ENCODE data around the gene POGZ. TPM values are rescaled to one million over a fixed set of nuclear protein-coding genes. Genes with fewer than 3 reads are reported as not detected.
A peak's percentile ranks its signal among the peaks of the same experiment; 100 is the strongest.
"Not testable (repeated sequence)": the region's sequence is repeated elsewhere in the genome, so short reads cannot be mapped to it uniquely, and the experiment has no call there.

Gene POGZ
- total RNA-seq, 1 donor from 2014 or later, result 145 TPM

GRCh38 chr1:151399324-151400171 lies 59.7 kb downstream of the POGZ start, which contains the start of gene PSMB4:
PSMB4 (plus strand) TSS chr1:151399573; CDS start chr1:151399588, 15 bp downstream.
- peak; percentile 63 for DNase-seq (ENCODE audit: low read depth, low spot score)
- Mint-ChIP-seq H3K27me3 (ENCODE audit: low read depth) (peaks cover 3% of the 10 kb centered on the region), H3K27ac (ENCODE audit: unreplicated experiment) (peak within 1 kb of the TSS; percentile 97), H3K9me3 (peaks cover 2% of the 10 kb centered on the region), H3K36me3 (ENCODE audit: low read depth) (peaks cover 14% of the 10 kb centered on the region), H3K4me1 (peaks cover 24% of the 10 kb centered on the region), H3K4me3 (peak within 1 kb of the TSS; percentile 90)
- peak; percentile 41 for TF ChIP-seq CTCF (conservative IDR thresholded peaks at IDR 0.05)

DNA sequence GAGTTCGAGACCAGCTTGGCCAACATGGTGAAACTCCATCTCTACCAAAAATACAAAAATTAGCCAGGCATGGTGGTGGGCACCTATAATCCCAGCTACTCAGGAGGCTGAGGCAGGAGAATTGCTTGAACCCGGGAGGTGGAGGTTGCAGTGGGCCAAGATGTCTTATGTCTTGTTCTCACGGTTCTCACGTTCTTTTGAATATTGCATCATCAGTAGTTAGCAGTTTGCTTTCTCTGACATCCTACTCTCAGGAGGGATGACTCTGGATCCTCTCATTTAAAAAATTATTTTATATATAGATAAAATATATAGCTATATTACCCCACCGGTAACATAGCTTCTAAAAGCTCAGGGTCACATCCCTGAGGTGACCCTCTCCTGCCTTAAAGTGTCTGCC lies 63.0 kb downstream of the POGZ start:
- not testable (repeated sequence) for DNase-seq (ENCODE audit: low read depth, low spot score); H3K36me3 Mint-ChIP-seq (ENCODE audit: low read depth); H3K27ac Mint-ChIP-seq (ENCODE audit: unreplicated experiment); H3K27me3 Mint-ChIP-seq (ENCODE audit: low read depth); H3K9me3 Mint-ChIP-seq
- H3K4me1 Mint-ChIP-seq, result peaks cover 20% of the 10 kb centered on the region
- H3K4me3 Mint-ChIP-seq, result peak overlapping the region; percentile 67

DNA sequence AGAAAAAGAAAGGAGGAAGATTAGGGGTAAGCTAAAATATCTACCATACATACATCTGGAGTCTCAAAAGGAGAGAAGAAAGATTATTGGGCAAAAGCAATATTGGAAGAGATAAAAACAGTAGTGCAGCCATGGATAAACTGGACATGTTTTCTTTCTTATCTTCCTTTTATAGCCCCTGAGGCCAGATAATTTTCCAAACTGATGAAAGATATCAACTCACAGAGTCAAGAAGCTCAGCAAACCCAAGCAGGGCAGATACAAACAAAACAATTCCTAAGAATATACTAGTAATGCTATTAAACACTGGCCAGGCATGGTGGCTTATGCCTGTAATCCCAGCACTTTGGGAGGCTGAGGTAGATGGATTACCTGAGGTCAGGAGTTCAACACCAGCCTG lies 65.7 kb downstream of the POGZ start:
- Mint-ChIP-seq H3K36me3 (ENCODE audit: low read depth) (no peaks in the 10 kb centered on the region), H3K4me1 (no peaks in the 10 kb centered on the region), H3K27me3 (ENCODE audit: low read depth) (peaks cover 6% of the 10 kb centered on the region), H3K4me3 (no peak overlapping the region), H3K9me3 (no peaks in the 10 kb centered on the region), H3K27ac (ENCODE audit: unreplicated experiment) (no peak overlapping the region)
- no peak for TF ChIP-seq CTCF (conservative IDR thresholded peaks at IDR 0.05)
- no peak for DNase-seq (ENCODE audit: low read depth, low spot score)

DNA sequence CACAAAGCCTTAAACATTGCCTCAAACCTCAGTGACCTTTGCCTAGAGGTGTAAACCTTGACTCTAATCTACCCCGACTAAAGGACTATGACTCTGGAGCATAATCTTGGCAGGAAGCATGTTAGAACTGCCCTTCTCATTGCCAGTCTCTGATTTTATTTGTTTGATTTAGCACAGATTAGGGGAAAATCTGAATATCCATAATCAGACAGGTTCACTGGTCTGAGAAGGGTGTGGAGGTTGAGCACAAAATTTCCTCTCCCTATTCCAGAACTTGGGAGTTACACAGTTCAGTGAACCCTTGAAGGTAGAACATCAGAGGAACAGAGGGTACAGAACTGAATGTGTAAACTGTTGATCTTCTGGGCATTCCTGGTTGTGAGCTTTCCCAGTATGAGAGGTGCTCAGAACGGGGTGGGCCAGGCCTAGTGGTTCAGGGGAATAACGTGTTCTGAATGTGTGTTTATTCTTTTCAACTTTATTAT lies 68.2 kb downstream of the POGZ start:
- DNase-seq (ENCODE audit: low read depth, low spot score), result no peak
- Mint-ChIP-seq H3K27ac (ENCODE audit: unreplicated experiment) (no peak overlapping the region), H3K4me3 (no peak overlapping the region), H3K27me3 (ENCODE audit: low read depth) (peaks cover 4% of the 10 kb centered on the region), H3K9me3 (peaks cover 6% of the 10 kb centered on the region), H3K4me1 (no peaks in the 10 kb centered on the region), H3K36me3 (ENCODE audit: low read depth) (no peaks in the 10 kb centered on the region)
- no peak for TF ChIP-seq CTCF (conservative IDR thresholded peaks at IDR 0.05)

DNA sequence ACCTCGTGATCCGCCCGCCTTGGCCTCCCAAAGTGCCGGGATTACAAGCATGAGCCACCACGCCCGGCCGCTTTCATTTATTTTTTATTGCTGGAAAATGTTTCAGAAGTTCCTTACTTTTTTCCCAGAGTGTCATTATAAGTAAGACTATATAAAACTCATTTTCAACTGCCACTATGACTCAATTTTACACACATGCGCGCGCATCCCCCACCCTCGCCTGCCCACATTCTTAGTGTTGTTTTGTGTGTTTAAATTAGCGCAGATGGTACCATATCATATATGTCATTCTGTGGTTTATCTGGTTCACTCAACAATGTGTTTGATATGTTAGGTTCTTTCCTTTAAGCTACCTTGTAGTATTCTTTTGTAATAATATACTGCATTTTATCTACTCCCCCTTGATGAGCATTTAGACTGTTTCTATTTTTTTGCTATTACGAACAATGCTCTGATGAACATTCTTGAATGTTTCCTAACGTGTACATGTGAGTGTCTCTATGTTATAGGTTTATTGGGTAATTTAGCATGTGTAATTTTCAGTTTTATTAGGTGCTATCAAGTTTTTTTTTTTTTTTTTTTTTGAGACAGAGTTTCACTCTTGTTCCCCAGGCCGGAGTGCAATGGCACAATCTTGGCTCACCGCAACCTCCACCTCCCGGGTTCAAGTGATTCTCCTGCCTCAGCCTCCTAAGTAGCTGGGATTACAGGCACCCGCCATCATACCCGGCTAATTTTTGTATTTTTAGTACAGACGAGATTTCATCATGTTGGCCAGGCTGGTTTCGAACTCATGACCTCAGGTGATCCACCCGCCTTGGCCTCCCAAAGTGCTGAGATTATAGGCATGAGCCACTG lies 68.8 kb downstream of the POGZ start:
- H3K9me3 Mint-ChIP-seq; H3K36me3 Mint-ChIP-seq (ENCODE audit: low read depth); H3K4me3 Mint-ChIP-seq; H3K4me1 Mint-ChIP-seq; H3K27ac Mint-ChIP-seq (ENCODE audit: unreplicated experiment); H3K27me3 Mint-ChIP-seq (ENCODE audit: low read depth); DNase-seq (ENCODE audit: low read depth, low spot score): not testable (repeated sequence)

- Mint-ChIP-seq H3K27me3 (ENCODE audit: low read depth) (no peaks in the 10 kb centered on the region), H3K27ac (ENCODE audit: unreplicated experiment) (no peak overlapping the region), H3K4me1 (no peaks in the 10 kb centered on the region), H3K9me3 (peaks cover 6% of the 10 kb centered on the region), H3K36me3 (ENCODE audit: low read depth) (no peaks in the 10 kb centered on the region), H3K4me3 (no peak overlapping the region)
- no peak for TF ChIP-seq CTCF (conservative IDR thresholded peaks at IDR 0.05)
- no peak for DNase-seq (ENCODE audit: low read depth, low spot score)
These were observed 73.3 kb downstream of the POGZ start for GRCh38 chr1:151386002-151386401.
